Measurements from ENCODE around the gene IMPACT. TPM values are rescaled to one million over a fixed set of nuclear protein-coding genes. Genes with fewer than 3 reads are reported as not detected.

Gene IMPACT
- total RNA-seq, 4 donors from 2014 or later: 4.1 to 63.9 (median 15.1) TPM

DNA sequence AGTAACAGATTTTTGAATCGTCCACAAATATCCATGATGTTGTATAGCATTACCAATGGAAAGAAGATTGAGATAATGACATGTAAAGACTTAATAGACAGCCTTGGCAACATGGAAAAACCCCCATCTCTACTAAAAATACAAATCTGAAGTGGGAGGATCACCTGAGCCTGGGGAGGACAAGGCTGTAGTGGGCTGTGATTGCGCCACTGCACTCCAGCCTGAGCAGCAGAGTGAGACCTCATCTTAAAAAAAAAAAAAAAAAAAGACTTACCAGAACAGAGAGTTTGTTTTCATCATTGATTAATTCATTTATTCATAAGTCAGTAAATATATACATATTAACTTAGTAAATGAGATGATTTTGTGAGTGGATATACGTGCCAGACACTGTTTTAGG is 21.9 kb upstream of the IMPACT start:
- H3K27me3 ChIP-seq: no peaks in the 10 kb centered on the region
- intact Hi-C loops (cut with DNase I; ENCODE audit: low total_unique reads): no loop called here
- no peak overlapping the region for H3K4me3 ChIP-seq
- H3K9me3 ChIP-seq: no peaks in the 10 kb centered on the region
- no peak for DNase-seq
- H3K4me1 ChIP-seq: no peaks in the 10 kb centered on the region
- H3K27ac ChIP-seq: no peak overlapping the region
- no peak for TF ChIP-seq POLR2A (IDR thresholded peaks at IDR 0.05)
- TF ChIP-seq, protein P1, sequence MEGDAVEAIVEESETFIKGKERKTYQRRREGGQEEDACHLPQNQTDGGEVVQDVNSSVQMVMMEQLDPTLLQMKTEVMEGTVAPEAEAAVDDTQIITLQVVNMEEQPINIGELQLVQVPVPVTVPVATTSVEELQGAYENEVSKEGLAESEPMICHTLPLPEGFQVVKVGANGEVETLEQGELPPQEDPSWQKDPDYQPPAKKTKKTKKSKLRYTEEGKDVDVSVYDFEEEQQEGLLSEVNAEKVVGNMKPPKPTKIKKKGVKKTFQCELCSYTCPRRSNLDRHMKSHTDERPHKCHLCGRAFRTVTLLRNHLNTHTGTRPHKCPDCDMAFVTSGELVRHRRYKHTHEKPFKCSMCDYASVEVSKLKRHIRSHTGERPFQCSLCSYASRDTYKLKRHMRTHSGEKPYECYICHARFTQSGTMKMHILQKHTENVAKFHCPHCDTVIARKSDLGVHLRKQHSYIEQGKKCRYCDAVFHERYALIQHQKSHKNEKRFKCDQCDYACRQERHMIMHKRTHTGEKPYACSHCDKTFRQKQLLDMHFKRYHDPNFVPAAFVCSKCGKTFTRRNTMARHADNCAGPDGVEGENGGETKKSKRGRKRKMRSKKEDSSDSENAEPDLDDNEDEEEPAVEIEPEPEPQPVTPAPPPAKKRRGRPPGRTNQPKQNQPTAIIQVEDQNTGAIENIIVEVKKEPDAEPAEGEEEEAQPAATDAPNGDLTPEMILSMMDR (IDR thresholded peaks at IDR 0.05): no peak
- H3K36me3 ChIP-seq: no peaks in the 10 kb centered on the region

DNA sequence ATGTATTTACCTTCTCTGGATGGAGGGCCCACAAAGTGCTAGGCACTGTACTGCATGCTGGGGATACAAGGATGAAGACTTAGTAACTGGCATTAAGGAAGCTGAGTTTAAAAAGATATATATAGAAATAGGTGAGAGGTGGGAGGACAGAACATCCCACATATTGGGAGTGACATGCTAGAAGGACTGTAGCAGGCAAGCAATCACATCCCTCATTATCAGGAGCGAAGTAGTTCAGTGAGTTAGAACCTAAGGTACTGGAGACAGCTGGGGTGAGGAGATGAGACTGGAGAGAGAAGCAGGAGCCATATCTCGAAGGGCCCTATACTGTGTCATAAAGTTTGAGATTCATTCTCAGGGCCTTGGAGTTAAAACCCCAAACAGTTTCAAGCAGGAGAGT is 18.0 kb upstream of the IMPACT start:
- DNase-seq: no peak
- H3K36me3 ChIP-seq: no peaks in the 10 kb centered on the region
- no peak overlapping the region for H3K27ac ChIP-seq
- H3K27me3 ChIP-seq: no peaks in the 10 kb centered on the region
- intact Hi-C loops (cut with DNase I; ENCODE audit: low total_unique reads): no loop called here
- H3K4me3 ChIP-seq: no peak overlapping the region
- no peaks in the 10 kb centered on the region for H3K9me3 ChIP-seq
- H3K4me1 ChIP-seq: no peaks in the 10 kb centered on the region
- TF ChIP-seq, protein P1 (IDR thresholded peaks at IDR 0.05): no peak
- TF ChIP-seq POLR2A (IDR thresholded peaks at IDR 0.05): no peak

DNA sequence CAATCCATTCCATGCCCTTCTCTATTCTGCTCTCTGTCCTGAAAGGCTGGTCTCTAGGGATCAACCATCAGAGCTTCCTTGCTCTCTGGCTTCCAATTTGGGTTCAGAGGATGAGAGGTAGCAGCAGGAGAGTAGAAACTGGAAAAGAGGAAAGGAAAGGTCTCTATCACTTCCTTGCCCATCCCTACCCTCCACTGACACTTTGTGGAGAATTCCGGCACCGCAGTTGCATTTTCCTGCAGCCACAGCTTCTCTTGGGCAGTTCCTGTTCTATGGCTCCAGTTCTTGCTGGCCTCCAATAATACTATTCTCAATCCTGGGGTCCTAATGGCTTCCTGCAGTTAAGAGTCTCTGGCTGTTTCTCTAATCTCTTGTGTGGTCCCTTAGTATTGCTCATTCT is 13.3 kb upstream of the IMPACT start:
- no peaks in the 10 kb centered on the region for H3K4me1 ChIP-seq
- no peaks in the 10 kb centered on the region for H3K36me3 ChIP-seq
- no peak overlapping the region for H3K4me3 ChIP-seq
- H3K27ac ChIP-seq: no peak overlapping the region
- intact Hi-C loops (cut with DNase I; ENCODE audit: low total_unique reads): no loop called here
- TF ChIP-seq POLR2A (IDR thresholded peaks at IDR 0.05): no peak
- TF ChIP-seq, protein P1 (IDR thresholded peaks at IDR 0.05): no peak
- no peaks in the 10 kb centered on the region for H3K27me3 ChIP-seq
- H3K9me3 ChIP-seq: no peaks in the 10 kb centered on the region
- no peak for DNase-seq

DNA sequence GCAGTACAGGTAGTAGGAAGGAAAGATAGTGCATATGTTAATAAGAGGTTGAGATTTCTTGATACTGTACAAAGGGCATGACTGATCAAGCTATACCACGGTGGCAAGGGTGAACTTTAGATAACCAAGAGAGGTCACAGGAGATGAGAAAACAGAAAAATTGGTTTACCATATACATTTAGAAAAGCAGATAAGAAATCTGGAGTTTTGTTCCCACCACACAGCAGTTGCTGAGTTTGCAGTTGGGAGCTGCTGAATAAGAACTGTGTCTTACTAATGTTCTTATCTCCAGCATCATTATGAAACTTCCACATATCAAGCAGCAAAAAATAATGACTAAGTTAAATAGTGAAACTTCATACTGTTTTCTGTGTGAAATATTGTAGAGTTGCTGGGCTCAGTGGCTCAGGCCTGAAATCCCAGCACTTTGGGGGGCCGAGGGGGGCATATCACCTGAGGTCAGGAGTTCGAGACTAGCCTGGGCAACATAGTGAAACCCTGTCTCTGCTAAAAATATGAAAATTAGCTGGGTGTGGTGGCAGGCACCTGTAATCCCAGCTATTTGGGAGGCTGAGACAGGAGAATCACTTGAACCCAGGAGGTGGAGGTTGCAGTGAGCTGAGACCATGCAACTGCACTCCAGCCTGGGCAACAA is 12.0 kb upstream of the IMPACT start:
- H3K9me3 ChIP-seq: no peaks in the 10 kb centered on the region
- H3K27ac ChIP-seq: no peak overlapping the region
- H3K36me3 ChIP-seq: no peaks in the 10 kb centered on the region
- no peaks in the 10 kb centered on the region for H3K27me3 ChIP-seq
- no peak for DNase-seq
- no peak overlapping the region for H3K4me3 ChIP-seq
- TF ChIP-seq POLR2A (IDR thresholded peaks at IDR 0.05): no peak
- TF ChIP-seq, protein P1 (IDR thresholded peaks at IDR 0.05): no peak
- no peaks in the 10 kb centered on the region for H3K4me1 ChIP-seq
- intact Hi-C loops (cut with DNase I; ENCODE audit: low total_unique reads): no loop called here

DNA sequence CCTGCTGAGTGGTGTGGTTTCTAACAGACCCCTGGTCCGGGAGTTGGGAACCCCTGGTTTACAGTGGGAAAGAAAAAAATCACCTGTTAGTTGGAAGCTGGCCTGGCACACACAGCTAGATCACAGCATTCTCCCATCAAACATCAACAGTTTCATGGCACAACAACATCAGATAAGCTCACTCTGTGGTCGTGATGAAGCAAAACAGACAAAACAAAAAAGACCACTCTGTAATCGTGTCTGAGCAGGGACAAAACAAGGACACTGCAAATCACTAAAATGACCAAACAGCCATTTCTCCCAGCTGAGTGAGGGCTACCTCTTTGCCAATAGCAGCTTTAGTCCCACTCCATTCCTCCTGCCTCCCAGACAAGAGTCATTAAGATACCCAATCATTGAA is 9.0 kb upstream of the IMPACT start:
- Histone ChIP-seq H3K9me3 (no peaks in the 10 kb centered on the region), H3K4me3 (no peak overlapping the region), H3K27me3 (no peaks in the 10 kb centered on the region), H3K27ac (no peak overlapping the region), H3K36me3 (no peaks in the 10 kb centered on the region), H3K4me1 (no peaks in the 10 kb centered on the region)
- no peak for DNase-seq
- TF ChIP-seq, protein P1 (IDR thresholded peaks at IDR 0.05): no peak
- no peak for TF ChIP-seq POLR2A (IDR thresholded peaks at IDR 0.05)
- intact Hi-C loops (cut with DNase I; ENCODE audit: low total_unique reads): no loop called here
